RWPE1 (cell line): ENCODE measurements around the gene CRTAC1.

ENCODE experiments used
- CTCF ChIA-PET: fragments of 350-600 bp; sonication (Branson Sonifier 250); formaldehyde crosslinking; extraction: SDS; loops from one replicate; lab custom pipeline; 2021; lab: Yijun Ruan, JAX
- POLR2A ChIA-PET: fragments of 400-600 bp; formaldehyde crosslinking; extraction: SDS; loops from one replicate; lab custom pipeline; 2020; ENCODE audit warnings: antibody characterized with exemption; ENCODE audit not compliant: low non-redundant PET; lab: Yijun Ruan, JAX
- DNase-seq: peaks from one replicate; pipeline ENCODE4 v3.0.0; 2012; ENCODE audit warnings: low spot score
- H3K27ac ChIP-seq: fragments of 450-650 bp; 2 replicates; pipeline ENCODE4 v1.5.1; 2017
- CTCF ChIP-seq: fragments of 450-650 bp; conservative IDR thresholded peaks from 2 replicates; pipeline ENCODE4 v1.5.1; 2017; ENCODE audit warnings: low read depth, mild to moderate bottlenecking

CRTAC1 gene

GRCh38 chr10:97838091-97838490 is 192.3 kb downstream of the CRTAC1 start:
- ChIA-PET POLR2A (no interaction called here), CTCF (no interaction called here)
- no peak for DNase-seq
- no peak overlapping the region for H3K27ac ChIP-seq
- TF ChIP-seq CTCF = no peak

GRCh38 chr10:97836446-97836845 is 194.0 kb downstream of the CRTAC1 start:
- TF ChIP-seq CTCF = no peak
- CTCF ChIA-PET = no interaction called here
- POLR2A ChIA-PET = no interaction called here

GRCh38 chr10:97831259-97831658 is 199.2 kb downstream of the CRTAC1 start:
- DNase-seq = no peak
- ChIA-PET CTCF (interaction anchor here (1.0 to 1.1 kb wide), 2 partner anchors 36 to 39 kb away, joined by 3 to 6 read pairs; no protein-coding TSS in a partner anchor), POLR2A (no interaction called here)
- TF ChIP-seq CTCF = no peak
- no peak overlapping the region for H3K27ac ChIP-seq

More at GRCh38 chr10:97836446-97836845, 194.0 kb downstream of the CRTAC1 start:
- no peak overlapping the region for H3K27ac ChIP-seq
- DNase-seq = no peak

- ChIA-PET POLR2A (no interaction called here), CTCF (interaction anchor here (1.1 kb wide), 2 partner anchors 38 to 39 kb away, joined by 3 to 6 read pairs; no protein-coding TSS in a partner anchor)
- H3K27ac ChIP-seq = no peak overlapping the region
- TF ChIP-seq CTCF = no peak
- no peak for DNase-seq
Measured at GRCh38 chr10:97830064-97830463, 200.4 kb downstream of the CRTAC1 start.

- H3K27ac ChIP-seq = no peak overlapping the region
- CTCF ChIA-PET = interaction anchor here (1.2 kb wide), 1 partner anchor 37 kb away, joined by 4 read pairs; no protein-coding TSS in a partner anchor
- no peak for TF ChIP-seq CTCF
- POLR2A ChIA-PET = no interaction called here
- no peak for DNase-seq
Measured at GRCh38 chr10:97828721-97829120, 201.7 kb downstream of the CRTAC1 start.

GRCh38 chr10:97827702-97828291 is 202.6 kb downstream of the CRTAC1 start:
- no peak for TF ChIP-seq CTCF
- ChIA-PET CTCF (interaction anchor here (0.8 to 1.2 kb wide), 3 partner anchors 36 to 126 kb away, joined by 3 to 4 read pairs (median 3); no protein-coding TSS in a partner anchor), POLR2A (no interaction called here)
- H3K27ac ChIP-seq = no peak overlapping the region
- peak; percentile 28 for DNase-seq
